ENCODE data around the gene ADCY5.

ADCY5 gene

GRCh38 chr3:123337948-123338619, 110.8 kb downstream of the ADCY5 start:
- Histone ChIP-seq H3K27me3 (replicated peaks; ENCODE audit: control insufficient read depth, insufficient read depth, low read length, poor library complexity, severe bottlenecking) (no peaks in the 10 kb centered on the region), H3K4me3 (ENCODE audit: insufficient read depth, low read depth, low read length, poor library complexity, severe bottlenecking) (no peak overlapping the region), H3K9me3 (ENCODE audit: control insufficient read depth, low read length) (no peaks in the 10 kb centered on the region), H3K4me1 (ENCODE audit: control insufficient read depth, insufficient read depth, low read length, poor library complexity, severe bottlenecking) (no peaks in the 10 kb centered on the region), H3K27ac (ENCODE audit: insufficient read depth, low read length, poor library complexity, severe bottlenecking) (no peak overlapping the region), H3K36me3 (ENCODE audit: control insufficient read depth, insufficient read depth, low read length) (no peaks in the 10 kb centered on the region)
- no peak for DNase-seq

GRCh38 chr3:123337226-123337625, 111.7 kb downstream of the ADCY5 start:
- no peaks in the 10 kb centered on the region for H3K36me3 ChIP-seq (ENCODE audit: control insufficient read depth, insufficient read depth, low read length)
- no peaks in the 10 kb centered on the region for H3K27me3 ChIP-seq (replicated peaks; ENCODE audit: control insufficient read depth, insufficient read depth, low read length, poor library complexity, severe bottlenecking)
- DNase-seq: no peak
- H3K27ac ChIP-seq (ENCODE audit: insufficient read depth, low read length, poor library complexity, severe bottlenecking): no peak overlapping the region
- no peaks in the 10 kb centered on the region for H3K9me3 ChIP-seq (ENCODE audit: control insufficient read depth, low read length)
- H3K4me1 ChIP-seq (ENCODE audit: control insufficient read depth, insufficient read depth, low read length, poor library complexity, severe bottlenecking): no peaks in the 10 kb centered on the region
- no peak overlapping the region for H3K4me3 ChIP-seq (ENCODE audit: insufficient read depth, low read depth, low read length, poor library complexity, severe bottlenecking)

- no peak for DNase-seq
- H3K27ac ChIP-seq (ENCODE audit: insufficient read depth, low read length, poor library complexity, severe bottlenecking): no peak overlapping the region
- H3K27me3 ChIP-seq (replicated peaks; ENCODE audit: control insufficient read depth, insufficient read depth, low read length, poor library complexity, severe bottlenecking): no peaks in the 10 kb centered on the region
- H3K36me3 ChIP-seq (ENCODE audit: control insufficient read depth, insufficient read depth, low read length): no peaks in the 10 kb centered on the region
- H3K4me3 ChIP-seq (ENCODE audit: insufficient read depth, low read depth, low read length, poor library complexity, severe bottlenecking): no peak overlapping the region
- H3K9me3 ChIP-seq (ENCODE audit: control insufficient read depth, low read length): no peaks in the 10 kb centered on the region
- no peaks in the 10 kb centered on the region for H3K4me1 ChIP-seq (ENCODE audit: control insufficient read depth, insufficient read depth, low read length, poor library complexity, severe bottlenecking)
Measured at GRCh38 chr3:123336441-123336851, 112.4 kb downstream of the ADCY5 start.

DNA sequence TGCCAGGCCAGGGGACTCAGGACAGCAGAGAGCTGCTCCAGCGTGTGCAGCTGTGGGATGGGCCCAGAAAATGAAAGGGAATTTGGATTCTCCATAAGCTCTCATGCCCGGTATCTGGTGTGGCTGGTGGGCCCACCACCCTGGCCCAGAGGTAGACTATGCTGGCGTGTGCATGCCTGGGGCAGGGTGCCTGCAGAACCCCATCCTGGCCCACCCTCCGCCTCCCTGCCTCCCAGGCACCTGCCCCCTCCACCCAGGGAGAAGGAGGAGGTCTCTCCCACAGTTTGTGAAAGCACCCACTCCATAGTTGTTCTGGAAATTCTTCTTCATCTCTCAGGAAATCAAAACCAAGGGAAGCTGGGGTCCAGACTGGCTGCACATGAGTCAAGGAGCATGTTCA, 112.9 kb downstream of the ADCY5 start:
- Histone ChIP-seq H3K4me1 (ENCODE audit: control insufficient read depth, insufficient read depth, low read length, poor library complexity, severe bottlenecking) (no peaks in the 10 kb centered on the region), H3K9me3 (ENCODE audit: control insufficient read depth, low read length) (no peaks in the 10 kb centered on the region), H3K36me3 (ENCODE audit: control insufficient read depth, insufficient read depth, low read length) (no peaks in the 10 kb centered on the region), H3K27ac (ENCODE audit: insufficient read depth, low read length, poor library complexity, severe bottlenecking) (no peak overlapping the region), H3K27me3 (replicated peaks; ENCODE audit: control insufficient read depth, insufficient read depth, low read length, poor library complexity, severe bottlenecking) (no peaks in the 10 kb centered on the region), H3K4me3 (ENCODE audit: insufficient read depth, low read depth, low read length, poor library complexity, severe bottlenecking) (no peak overlapping the region)
- DNase-seq: no peak

DNA sequence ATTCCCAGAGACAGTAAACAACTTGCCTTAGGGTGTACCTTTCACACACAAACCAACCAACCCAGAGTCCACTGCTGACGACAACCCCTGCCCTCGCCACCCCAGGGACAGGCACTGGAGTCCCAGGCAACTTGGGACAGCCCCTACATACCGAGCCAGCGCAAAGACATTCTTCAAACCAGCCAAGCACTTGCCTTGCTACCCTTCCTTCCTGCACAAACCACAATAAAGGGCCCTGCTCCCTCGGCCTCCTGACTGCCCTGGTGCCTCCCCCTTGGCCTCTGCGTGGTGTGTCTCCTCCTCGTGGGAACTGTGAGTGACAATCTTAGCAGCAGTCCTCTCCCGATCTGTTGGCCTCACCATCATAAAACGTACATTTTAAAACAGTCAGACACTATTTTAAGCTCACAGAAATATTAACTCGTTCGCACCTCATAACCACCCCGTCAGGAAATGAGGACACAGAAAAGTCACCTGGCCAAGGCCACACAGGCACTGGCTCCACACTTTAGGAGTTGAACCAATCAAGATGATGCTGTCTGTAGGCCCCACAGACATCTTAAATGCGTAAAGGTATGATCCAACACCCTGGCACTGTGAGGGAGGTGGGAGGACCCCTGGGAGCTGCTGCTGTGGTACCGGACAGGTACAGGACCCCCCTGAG, 113.8 kb downstream of the ADCY5 start:
- Histone ChIP-seq H3K36me3 (ENCODE audit: control insufficient read depth, insufficient read depth, low read length) (no peaks in the 10 kb centered on the region), H3K27ac (ENCODE audit: insufficient read depth, low read length, poor library complexity, severe bottlenecking) (no peak overlapping the region), H3K4me3 (ENCODE audit: insufficient read depth, low read depth, low read length, poor library complexity, severe bottlenecking) (no peak overlapping the region), H3K9me3 (ENCODE audit: control insufficient read depth, low read length) (no peaks in the 10 kb centered on the region), H3K4me1 (ENCODE audit: control insufficient read depth, insufficient read depth, low read length, poor library complexity, severe bottlenecking) (no peaks in the 10 kb centered on the region), H3K27me3 (replicated peaks; ENCODE audit: control insufficient read depth, insufficient read depth, low read length, poor library complexity, severe bottlenecking) (no peaks in the 10 kb centered on the region)
- no peak for DNase-seq

DNA sequence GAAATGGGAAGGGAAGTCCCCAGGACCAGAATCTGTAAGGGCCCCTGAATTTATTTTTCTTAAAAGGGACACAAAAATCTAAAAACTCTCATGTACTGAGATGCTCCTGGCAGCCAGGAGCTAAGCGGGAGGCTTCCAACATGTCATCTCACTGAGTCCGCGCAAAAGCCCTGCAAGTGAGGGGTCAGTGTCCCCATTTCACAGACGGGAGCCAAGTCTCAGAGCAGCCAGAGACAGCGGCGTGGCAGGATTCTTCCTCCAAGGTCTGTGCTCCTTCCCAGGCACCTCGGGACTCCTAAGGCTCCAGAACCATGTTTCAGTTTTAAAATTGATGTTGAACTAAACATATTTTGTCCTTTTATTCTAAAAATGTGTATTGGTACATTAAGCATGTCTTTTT, 114.8 kb downstream of the ADCY5 start:
- Histone ChIP-seq H3K4me1 (ENCODE audit: control insufficient read depth, insufficient read depth, low read length, poor library complexity, severe bottlenecking) (no peaks in the 10 kb centered on the region), H3K27me3 (replicated peaks; ENCODE audit: control insufficient read depth, insufficient read depth, low read length, poor library complexity, severe bottlenecking) (no peaks in the 10 kb centered on the region), H3K4me3 (ENCODE audit: insufficient read depth, low read depth, low read length, poor library complexity, severe bottlenecking) (no peak overlapping the region), H3K27ac (ENCODE audit: insufficient read depth, low read length, poor library complexity, severe bottlenecking) (no peak overlapping the region), H3K36me3 (ENCODE audit: control insufficient read depth, insufficient read depth, low read length) (no peaks in the 10 kb centered on the region), H3K9me3 (ENCODE audit: control insufficient read depth, low read length) (no peaks in the 10 kb centered on the region)
- DNase-seq: no peak

DNA sequence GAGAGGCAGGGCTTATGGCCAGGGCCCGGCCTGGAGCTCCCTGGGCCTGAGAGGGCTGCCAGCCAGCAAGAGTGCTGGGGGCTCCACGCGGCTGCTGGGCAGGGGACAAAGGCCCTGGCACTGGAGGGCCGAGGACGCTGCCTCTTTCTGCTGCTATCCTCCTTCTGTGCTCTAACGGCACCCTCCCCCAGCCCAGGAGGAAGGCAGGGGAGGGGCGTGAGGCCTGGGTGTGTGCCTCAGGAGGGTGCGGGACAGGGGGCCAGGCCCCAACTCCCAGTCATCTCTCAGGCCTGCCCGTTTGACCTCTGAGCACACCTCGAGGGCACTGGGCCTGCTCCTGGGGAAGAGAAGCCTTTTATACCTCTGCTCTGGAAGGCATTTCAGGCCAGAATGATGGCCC, 115.5 kb downstream of the ADCY5 start:
- Histone ChIP-seq H3K9me3 (ENCODE audit: control insufficient read depth, low read length) (no peaks in the 10 kb centered on the region), H3K4me3 (ENCODE audit: insufficient read depth, low read depth, low read length, poor library complexity, severe bottlenecking) (no peak overlapping the region), H3K27me3 (replicated peaks; ENCODE audit: control insufficient read depth, insufficient read depth, low read length, poor library complexity, severe bottlenecking) (no peaks in the 10 kb centered on the region), H3K27ac (ENCODE audit: insufficient read depth, low read length, poor library complexity, severe bottlenecking) (no peak overlapping the region), H3K36me3 (ENCODE audit: control insufficient read depth, insufficient read depth, low read length) (no peaks in the 10 kb centered on the region), H3K4me1 (ENCODE audit: control insufficient read depth, insufficient read depth, low read length, poor library complexity, severe bottlenecking) (no peaks in the 10 kb centered on the region)
- no peak for DNase-seq

GRCh38 chr3:123332124-123332641, 116.7 kb downstream of the ADCY5 start:
- Histone ChIP-seq H3K9me3 (ENCODE audit: control insufficient read depth, low read length) (no peaks in the 10 kb centered on the region), H3K36me3 (ENCODE audit: control insufficient read depth, insufficient read depth, low read length) (no peaks in the 10 kb centered on the region), H3K27me3 (replicated peaks; ENCODE audit: control insufficient read depth, insufficient read depth, low read length, poor library complexity, severe bottlenecking) (no peaks in the 10 kb centered on the region), H3K27ac (ENCODE audit: insufficient read depth, low read length, poor library complexity, severe bottlenecking) (no peak overlapping the region), H3K4me3 (ENCODE audit: insufficient read depth, low read depth, low read length, poor library complexity, severe bottlenecking) (no peak overlapping the region), H3K4me1 (ENCODE audit: control insufficient read depth, insufficient read depth, low read length, poor library complexity, severe bottlenecking) (no peaks in the 10 kb centered on the region)
- DNase-seq: no peak

DNA sequence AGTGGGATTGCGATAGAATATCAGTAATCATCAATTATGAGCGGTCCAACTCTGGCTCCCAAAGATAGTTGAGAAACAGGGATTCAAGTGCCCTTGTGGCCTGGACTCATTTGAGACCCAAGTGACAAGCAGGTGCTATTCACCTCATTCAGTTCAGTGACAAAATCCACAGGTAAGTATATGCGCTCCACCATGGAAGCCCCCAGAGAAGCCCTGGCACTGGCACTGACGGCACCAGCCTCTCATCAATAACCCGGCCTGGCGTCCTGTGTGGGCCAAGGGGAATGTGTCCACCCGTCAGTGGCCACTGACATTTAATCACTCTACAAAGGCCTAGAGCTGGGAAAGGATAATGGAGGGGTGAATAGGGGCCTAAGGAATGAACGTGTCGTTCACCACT, 117.2 kb downstream of the ADCY5 start:
- no peaks in the 10 kb centered on the region for H3K9me3 ChIP-seq (ENCODE audit: control insufficient read depth, low read length)
- H3K36me3 ChIP-seq (ENCODE audit: control insufficient read depth, insufficient read depth, low read length): no peaks in the 10 kb centered on the region
- H3K4me1 ChIP-seq (ENCODE audit: control insufficient read depth, insufficient read depth, low read length, poor library complexity, severe bottlenecking): no peaks in the 10 kb centered on the region
- no peak for DNase-seq
- H3K27ac ChIP-seq (ENCODE audit: insufficient read depth, low read length, poor library complexity, severe bottlenecking): no peak overlapping the region
- no peaks in the 10 kb centered on the region for H3K27me3 ChIP-seq (replicated peaks; ENCODE audit: control insufficient read depth, insufficient read depth, low read length, poor library complexity, severe bottlenecking)
- H3K4me3 ChIP-seq (ENCODE audit: insufficient read depth, low read depth, low read length, poor library complexity, severe bottlenecking): no peak overlapping the region

DNA sequence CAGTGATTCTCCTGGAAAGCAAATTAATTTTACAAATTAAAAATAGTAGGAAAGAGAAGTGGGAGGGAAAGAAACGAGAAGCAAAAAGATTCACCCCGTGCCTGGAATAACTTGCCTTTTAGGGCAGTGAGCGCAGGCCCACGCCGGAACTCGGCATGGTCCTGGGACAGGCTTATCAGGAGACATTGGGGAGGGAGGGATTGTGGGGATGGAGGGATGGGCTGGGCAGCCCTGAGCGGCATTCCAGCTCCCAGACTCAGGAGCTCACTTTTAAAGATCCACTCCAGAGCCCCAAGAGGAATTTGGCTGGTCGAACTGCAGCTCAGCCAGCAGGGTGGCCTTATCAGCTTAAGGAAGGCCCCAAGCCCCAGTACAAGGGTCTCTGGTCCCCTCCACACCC, 117.9 kb downstream of the ADCY5 start:
- DNase-seq: no peak
- Histone ChIP-seq H3K27ac (ENCODE audit: insufficient read depth, low read length, poor library complexity, severe bottlenecking) (no peak overlapping the region), H3K9me3 (ENCODE audit: control insufficient read depth, low read length) (no peaks in the 10 kb centered on the region), H3K4me3 (ENCODE audit: insufficient read depth, low read depth, low read length, poor library complexity, severe bottlenecking) (no peak overlapping the region), H3K36me3 (ENCODE audit: control insufficient read depth, insufficient read depth, low read length) (no peaks in the 10 kb centered on the region), H3K27me3 (replicated peaks; ENCODE audit: control insufficient read depth, insufficient read depth, low read length, poor library complexity, severe bottlenecking) (no peaks in the 10 kb centered on the region), H3K4me1 (ENCODE audit: control insufficient read depth, insufficient read depth, low read length, poor library complexity, severe bottlenecking) (no peaks in the 10 kb centered on the region)

Measured in effector memory CD4-positive, alpha-beta T cell (primary cell).